HepG2 (cell line): ENCODE results near the gene ECHDC1. TPM values are rescaled to one million over a fixed set of nuclear protein-coding genes. Genes with fewer than 3 reads are reported as not detected.

Experiments used
- ARNTL ChIP-seq: sonication (generic); formaldehyde crosslinking; IDR thresholded peaks from 2 replicates; pipeline ENCODE4 v1.4.0; 2020; ENCODE audit warnings: mild to moderate bottlenecking, missing genetic modification reagents
- ATF7 ChIP-seq, 2 experiments: fragments of 450-650 bp in 1 of 2; sonication (generic) in 1 of 2; formaldehyde crosslinking in 1 of 2; IDR thresholded peaks; 2 replicates each; pipeline versions ENCODE4 v1.4.0 to v1.6.1; 2016 to 2020; ENCODE audit warnings: antibody characterized with exemption in 1 of 2, mild to moderate bottlenecking in 1 of 2, missing genetic modification reagents in 1 of 2
- BHLHE40 ChIP-seq: IDR thresholded peaks from 2 replicates; pipeline ENCODE4 v1.6.1; 2011; ENCODE audit warnings: low read length, improper control_type of control experiment
- CEBPB ChIP-seq: IDR thresholded peaks from 2 replicates; pipeline ENCODE4 v1.6.1; 2011; ENCODE audit warnings: low read depth, low read length, improper control_type of control experiment, borderline replicate concordance
- DMTF1 ChIP-seq: sonication (generic); formaldehyde crosslinking; IDR thresholded peaks from 2 replicates; pipeline ENCODE4 v1.4.0; 2020; ENCODE audit warnings: mild to moderate bottlenecking, missing genetic modification reagents
- E2F5 ChIP-seq: sonication (generic); formaldehyde crosslinking; conservative IDR thresholded peaks from 2 replicates; pipeline ENCODE4 v1.4.0; 2020; ENCODE audit warnings: missing genetic modification reagents
- EED ChIP-seq: sonication (generic); formaldehyde crosslinking; IDR thresholded peaks from 2 replicates; pipeline ENCODE4 v1.5.0; 2020; ENCODE audit warnings: mild to moderate bottlenecking, missing genetic modification reagents
- FOXO1 ChIP-seq: sonication (generic); formaldehyde crosslinking; IDR thresholded peaks from 2 replicates; pipeline ENCODE4 v1.4.0; 2020; ENCODE audit warnings: missing genetic modification reagents
- GRHL1 ChIP-seq: sonication (generic); formaldehyde crosslinking; conservative IDR thresholded peaks from 2 replicates; pipeline ENCODE4 v1.8.0; 2022; ENCODE audit warnings: missing genetic modification reagents
- HNRNPL ChIP-seq: fragments of 200-400 bp; formaldehyde crosslinking; IDR thresholded peaks from 2 replicates; pipeline ENCODE4 v1.6.1; 2017; ENCODE audit warnings: mild to moderate bottlenecking, low read depth, low read length
- HOXA7 ChIP-seq: sonication (generic); formaldehyde crosslinking; IDR thresholded peaks from 2 replicates; pipeline ENCODE4 v1.8.1; 2022; ENCODE audit warnings: mild to moderate bottlenecking, missing genetic modification reagents, moderate library complexity
- JUND ChIP-seq: sonication (generic); formaldehyde crosslinking; IDR thresholded peaks from 2 replicates; pipeline ENCODE4 v1.8.0; 2022; ENCODE audit warnings: mild to moderate bottlenecking, missing genetic modification reagents
- MBNL3 ChIP-seq: fragments of 250-450 bp; sonication (Bioruptor Pico); conservative IDR thresholded peaks from 2 replicates; pipeline ENCODE4 v1.8.0; 2022; ENCODE audit warnings: mild to moderate bottlenecking, inconsistent platforms
- RBFOX2 ChIP-seq: fragments of 200-400 bp; formaldehyde crosslinking; IDR thresholded peaks from 2 replicates; pipeline ENCODE4 v1.6.1; 2017; ENCODE audit warnings: low read depth, mild to moderate bottlenecking, low read length
- RORA ChIP-seq: sonication (generic); formaldehyde crosslinking; IDR thresholded peaks from 2 replicates; pipeline ENCODE4 v1.5.0; 2020; ENCODE audit warnings: mild to moderate bottlenecking, missing genetic modification reagents, moderate library complexity
- SALL2 ChIP-seq: sonication (generic); formaldehyde crosslinking; IDR thresholded peaks from 2 replicates; pipeline ENCODE4 v1.8.1; 2023; ENCODE audit warnings: mild to moderate bottlenecking, missing genetic modification reagents, inconsistent platforms
- TAF15 ChIP-seq: fragments of 200-400 bp; formaldehyde crosslinking; IDR thresholded peaks from one replicate; pipeline ENCODE4 v1.6.1; 2018; ENCODE audit warnings: mild to moderate bottlenecking, low read depth, low read length; ENCODE audit not compliant: poor library complexity, severe bottlenecking
- TEAD3 ChIP-seq: optimal IDR thresholded peaks from 2 replicates; pipeline ENCODE3; 2016; ENCODE audit warnings: borderline replicate concordance
- ZBTB26 ChIP-seq: IDR thresholded peaks from 2 replicates; pipeline ENCODE4 v1.6.1; 2016; ENCODE audit warnings: missing compliant biosample characterization, missing genetic modification reagents, borderline replicate concordance
- ZFP62 ChIP-seq: sonication (generic); formaldehyde crosslinking; IDR thresholded peaks from 2 replicates; pipeline ENCODE4 v1.4.0; 2020; ENCODE audit warnings: missing genetic modification reagents
- ZNF7 ChIP-seq: IDR thresholded peaks from 2 replicates; pipeline ENCODE4 v1.6.1; 2016; ENCODE audit warnings: missing biosample characterization, missing genetic modification reagents
- ZNF850 ChIP-seq: sonication (generic); formaldehyde crosslinking; conservative IDR thresholded peaks from 2 replicates; pipeline ENCODE4 v1.9.0; 2021; ENCODE audit warnings: mild to moderate bottlenecking, missing genetic modification reagents
- polyA plus RNA-seq, 8 experiments: library from polyadenylated mRNA; depleted of rRNA in 3 of 8; stranded (reverse) in 7 of 8; unstranded in 1 of 8; fragments of >200 nt; fragmentation: Illumina TruSeq in 4 of 8; extraction: Trizol in 4 of 8; gene quantifications; 2 replicates each; pipeline versions ENCODE4 v1.2.1 to v1.2.3, GENCODE V29; 2011 to 2016; ENCODE audit warnings: low read depth in 4 of 8, missing spikeins in 1 of 8, mixed read lengths in 1 of 8; ENCODE audit not compliant: insufficient read depth in 1 of 8
- total RNA-seq, 5 experiments: library from RNA; depleted of rRNA; stranded (reverse); fragments of >200 nt; fragmentation: Illumina TruSeq; extraction: Trizol; gene quantifications; 2 replicates each; pipeline ENCODE4 v1.2.3, GENCODE V29; 2016; ENCODE audit warnings: low read depth in 1 of 5
- TF ChIP-seq, protein P1 (sequence below): sonication (generic); formaldehyde crosslinking; IDR thresholded peaks from 2 replicates; pipeline ENCODE4 v1.5.0; 2020; ENCODE audit warnings: missing genetic modification reagents

Gene ECHDC1
- total and polyA plus RNA-seq, 2 of the 13 experiments (the other 11 are each of a cell fraction or from before 2014, with no cell fraction given), result 32.8 to 98.1 TPM

- TF ChIP-seq GRHL1 (CRISPR knock-in tag) (no peak), ZBTB26 (peak; percentile 63; the same call in 1 of the 2 replicates), E2F5 (peak; percentile 68), ZNF7 (no peak; the same call in 1 of the 2 replicates), ARNTL (no peak; the same call in none of the 2 replicates), SALL2 (CRISPR knock-in tag) (peak; percentile 70; the same call in 1 of the 2 replicates), HOXA7 (CRISPR knock-in tag) (no peak), TAF15 (no peak), RBFOX2 (peak; percentile 99), ZNF850 (CRISPR knock-in tag) (0 out of 2 replicates have a peak, but pooled peaks have one; percentile 22), DMTF1 (CRISPR knock-in tag) (no peak), EED (CRISPR knock-in tag) (0 out of 2 replicates have a peak, but pooled peaks have one; percentile 11), MBNL3 (CRISPR knock-in tag) (no peak), TEAD3 (CRISPR knock-in tag) (peak; percentile 8), HNRNPL (0 out of 2 replicates have a peak, but pooled peaks have one; percentile 43), RORA (CRISPR knock-in tag) (no peak), ZFP62 (CRISPR knock-in tag) (no peak), BHLHE40 (no peak), FOXO1 (CRISPR knock-in tag) (no peak; the same call in 1 of the 2 replicates), ATF7 (IDR thresholded peaks at IDR 0.05) (no peak), ATF7 (CRISPR knock-in tag; IDR thresholded peaks at IDR 0.05) (no peak), CEBPB (no peak), JUND (CRISPR knock-in tag) (peak; percentile 63)
- TF ChIP-seq, protein P1, sequence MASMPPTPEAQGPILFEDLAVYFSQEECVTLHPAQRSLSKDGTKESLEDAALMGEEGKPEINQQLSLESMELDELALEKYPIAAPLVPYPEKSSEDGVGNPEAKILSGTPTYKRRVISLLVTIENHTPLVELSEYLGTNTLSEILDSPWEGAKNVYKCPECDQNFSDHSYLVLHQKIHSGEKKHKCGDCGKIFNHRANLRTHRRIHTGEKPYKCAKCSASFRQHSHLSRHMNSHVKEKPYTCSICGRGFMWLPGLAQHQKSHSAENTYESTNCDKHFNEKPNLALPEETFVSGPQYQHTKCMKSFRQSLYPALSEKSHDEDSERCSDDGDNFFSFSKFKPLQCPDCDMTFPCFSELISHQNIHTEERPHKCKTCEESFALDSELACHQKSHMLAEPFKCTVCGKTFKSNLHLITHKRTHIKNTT, result no peak
Observed at GRCh38 chr6:127266892-127267645, 76.3 kb downstream of the ECHDC1 start (continued).
